Heart left ventricle (tissue), 13 donors: ENCODE measurements around the gene ASCL5.

Experiments used
- CTCF ChIP-seq, 12 donors: fragments of 200-600 bp; sonication (generic) in 4 of 12; IDR thresholded peaks; one replicate each; pipeline versions ENCODE4 v1.5.0 to v1.8.0; 2018 to 2022; ENCODE audit warnings: antibody characterized with exemption in 12 of 12, mild to moderate bottlenecking in 5 of 12
- POLR2A ChIP-seq, 2 donors: fragments of 450-650 bp; IDR thresholded peaks; one replicate each; pipeline ENCODE4 v1.6.1; 2017; ENCODE audit warnings: antibody characterized with exemption in 2 of 2, mild to moderate bottlenecking in 2 of 2, moderate library complexity in 2 of 2
- donor health status: ischemic (EF 13 %, LVEDD 7.1; RV severe dilation, severe dysfunction).
- donor health status: DM: no; HTN: yes; CAD: no.
- donor health status: DM: no; HTN: no; CAD: no.
- donor health status: ischemic (EF 25% LVEDD 6.9; RV normal size, moderate dysfunction).
- donor health status: ischemic (EF 25% LVEDD 5.7; RV mildly dilated, moderate dysfunction).
- donor health status: ischemic (EF 35%, LVEDD 5.7; RV mildly dilated, moderate dysfunction).
- donor health status: nonischemic (EF 11% LVEDD 7.7; RV severe dilation, severe dysfunction).
- donor health status: DM: yes; HTN: yes; CAD: no.
- donor health status: PGD.
- donor health status: ischemic (EF 29% LVEDD 5.4; RV normal size, mild dysfunction).
- donor health status: nonischemic (EF 23%, LVEDD 6.1; RV moderate dilation, normal function).

- TF ChIP-seq CTCF (IDR thresholded peaks at IDR 0.05) (no peak), POLR2A (IDR thresholded peaks at IDR 0.05) (no peak)
Measured at GRCh38 chr1:201111672-201112071, 15.3 kb downstream of the ASCL5 start.
